Left lung (tissue), 10 donors: ENCODE results near the gene DZIP3. TPM values are rescaled to one million over a fixed set of nuclear protein-coding genes. Genes with fewer than 3 reads are reported as not detected.

Experiments used
- ATAC-seq: fragments of 200-7000 bp; cut with Tn5 transposase; one replicate; pipeline ENCODE4 v1.9.1; 2020; ENCODE audit warnings: moderate library complexity
- DNase-seq, 4 donors: peaks; one replicate each; pipeline ENCODE4 v3.0.0-alpha.2; 2013 to 2020
- H3K27ac ChIP-seq, 2 donors: fragments of 200-600 bp; sonication (generic) in 1 of 2; one replicate each; pipeline versions ENCODE4 v1.5.0 to v1.8.0; 2020 to 2021
- H3K27me3 ChIP-seq, 2 donors: fragments of 200-600 bp; sonication (generic) in 1 of 2; one replicate each; pipeline versions ENCODE4 v1.5.0 to v1.8.0; 2020 to 2021
- H3K36me3 ChIP-seq, 2 donors: fragments of 200-600 bp; sonication (generic) in 1 of 2; one replicate each; pipeline versions ENCODE4 v1.5.0 to v1.8.0; 2020 to 2021
- H3K4me1 ChIP-seq, 2 donors: fragments of 200-600 bp; one replicate each; pipeline ENCODE4 v1.8.0; 2021
- H3K4me3 ChIP-seq, 2 donors: fragments of 200-600 bp; sonication (generic) in 1 of 2; one replicate each; pipeline versions ENCODE4 v1.5.0 to v1.8.0; 2020 to 2021; ENCODE audit warnings: mild to moderate bottlenecking in 1 of 2
- H3K9me3 ChIP-seq, 2 donors: fragments of 200-600 bp; sonication (generic) in 1 of 2; one replicate each; pipeline versions ENCODE4 v1.5.0 to v1.8.0; 2020 to 2021
- intact Hi-C, 2 donors: fragments of 100-400 bp; cut with DNase I; formaldehyde crosslinking; loops; one replicate each; pipeline versions ENCODE4 v1.11.2 to v1.14.2; 2022
- polyA plus RNA-seq, 6 donors: library from polyadenylated mRNA; unstranded; fragments of 120-200 nt; gene quantifications; one replicate each; pipeline ENCODE4 v1.2.1, GENCODE V29; 2013; ENCODE audit not compliant: insufficient read length in 6 of 6
- total RNA-seq, 2 donors: library from RNA; stranded (reverse); fragmentation: NEBNext Ultra II Directional; extraction: Animal tissue kit (Norgen Biotek cat#: 25700); gene quantifications; one replicate each; pipeline ENCODE4 v1.2.1, GENCODE V29; 2021
- TF ChIP-seq, protein P1 (sequence below), 2 donors: fragments of 200-600 bp; sonication (generic) in 1 of 2; IDR thresholded peaks; one replicate each; pipeline versions ENCODE4 v1.5.0 to v1.8.0; 2021; ENCODE audit warnings: antibody characterized with exemption in 2 of 2
- donor health status: DM: no; HTN: yes; CAD: no.
- donor health status: DM: no; HTN: no; CAD: no.

The DZIP3 gene
- total and polyA plus RNA-seq, 8 donors = 11.5 to 32.8 (median 27.2) TPM

DNA sequence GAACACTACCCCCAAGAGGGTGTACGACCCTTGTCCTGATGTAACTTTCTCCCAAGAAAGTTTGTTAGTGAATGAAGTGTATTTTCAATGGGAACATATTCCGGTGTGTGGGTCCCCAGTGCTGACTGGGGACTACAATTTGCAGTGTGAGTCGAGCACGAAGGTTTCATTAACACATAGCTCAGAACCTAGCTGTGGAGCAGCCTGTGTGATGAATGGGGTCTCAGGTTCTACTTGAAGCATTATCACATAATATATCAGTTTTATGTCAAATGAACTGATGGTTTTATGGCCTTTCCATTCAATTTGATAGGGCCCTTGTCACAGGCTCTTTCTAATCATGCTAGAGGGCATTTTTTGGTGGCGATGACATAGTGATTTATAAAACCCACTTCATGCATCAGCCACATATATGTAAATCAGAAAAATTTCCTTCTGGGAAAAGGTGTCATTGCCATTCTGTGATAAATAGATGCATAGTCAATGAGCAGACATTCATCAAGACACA, 123.5 kb downstream of the DZIP3 start:
- TF ChIP-seq, protein P1, sequence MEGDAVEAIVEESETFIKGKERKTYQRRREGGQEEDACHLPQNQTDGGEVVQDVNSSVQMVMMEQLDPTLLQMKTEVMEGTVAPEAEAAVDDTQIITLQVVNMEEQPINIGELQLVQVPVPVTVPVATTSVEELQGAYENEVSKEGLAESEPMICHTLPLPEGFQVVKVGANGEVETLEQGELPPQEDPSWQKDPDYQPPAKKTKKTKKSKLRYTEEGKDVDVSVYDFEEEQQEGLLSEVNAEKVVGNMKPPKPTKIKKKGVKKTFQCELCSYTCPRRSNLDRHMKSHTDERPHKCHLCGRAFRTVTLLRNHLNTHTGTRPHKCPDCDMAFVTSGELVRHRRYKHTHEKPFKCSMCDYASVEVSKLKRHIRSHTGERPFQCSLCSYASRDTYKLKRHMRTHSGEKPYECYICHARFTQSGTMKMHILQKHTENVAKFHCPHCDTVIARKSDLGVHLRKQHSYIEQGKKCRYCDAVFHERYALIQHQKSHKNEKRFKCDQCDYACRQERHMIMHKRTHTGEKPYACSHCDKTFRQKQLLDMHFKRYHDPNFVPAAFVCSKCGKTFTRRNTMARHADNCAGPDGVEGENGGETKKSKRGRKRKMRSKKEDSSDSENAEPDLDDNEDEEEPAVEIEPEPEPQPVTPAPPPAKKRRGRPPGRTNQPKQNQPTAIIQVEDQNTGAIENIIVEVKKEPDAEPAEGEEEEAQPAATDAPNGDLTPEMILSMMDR (IDR thresholded peaks at IDR 0.05) = no peak
- ATAC-seq (no peak), DNase-seq (no peak)
- H3K4me1 ChIP-seq = no peaks in the 10 kb centered on the region
- no peak overlapping the region for H3K27ac ChIP-seq
- H3K27me3 ChIP-seq = no peaks in the 10 kb centered on the region
- intact Hi-C loops = no loop called here
- no peaks in the 10 kb centered on the region for H3K36me3 ChIP-seq
- no peaks in the 10 kb centered on the region for H3K9me3 ChIP-seq
- H3K4me3 ChIP-seq = no peak overlapping the region

DNA sequence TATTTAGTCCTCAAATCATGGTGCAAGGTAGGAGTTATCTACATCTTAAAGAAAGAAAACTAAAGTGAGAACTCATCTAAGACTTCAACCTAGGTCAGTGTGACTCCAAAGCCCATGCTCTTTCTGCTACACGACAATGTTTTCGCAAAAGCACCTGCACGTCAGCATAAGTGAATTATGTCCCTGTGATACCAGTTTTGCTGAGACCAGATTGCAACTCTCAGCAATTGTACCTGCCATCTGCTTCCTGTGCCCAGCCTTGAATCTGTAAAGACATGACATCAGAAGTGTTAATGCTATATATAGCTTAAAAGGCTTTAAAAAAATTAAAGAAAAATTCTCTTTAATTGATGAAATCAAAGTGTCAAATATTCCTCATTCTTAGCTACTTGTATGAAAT, 124.3 kb downstream of the DZIP3 start:
- DNase-seq (no peak), ATAC-seq (no peak)
- Histone ChIP-seq H3K36me3 (no peaks in the 10 kb centered on the region), H3K27me3 (no peaks in the 10 kb centered on the region), H3K27ac (no peak overlapping the region), H3K9me3 (no peaks in the 10 kb centered on the region), H3K4me3 (no peak overlapping the region), H3K4me1 (no peaks in the 10 kb centered on the region)
- intact Hi-C loops = no loop called here
- TF ChIP-seq, protein P1 (IDR thresholded peaks at IDR 0.05) = no peak

DNA sequence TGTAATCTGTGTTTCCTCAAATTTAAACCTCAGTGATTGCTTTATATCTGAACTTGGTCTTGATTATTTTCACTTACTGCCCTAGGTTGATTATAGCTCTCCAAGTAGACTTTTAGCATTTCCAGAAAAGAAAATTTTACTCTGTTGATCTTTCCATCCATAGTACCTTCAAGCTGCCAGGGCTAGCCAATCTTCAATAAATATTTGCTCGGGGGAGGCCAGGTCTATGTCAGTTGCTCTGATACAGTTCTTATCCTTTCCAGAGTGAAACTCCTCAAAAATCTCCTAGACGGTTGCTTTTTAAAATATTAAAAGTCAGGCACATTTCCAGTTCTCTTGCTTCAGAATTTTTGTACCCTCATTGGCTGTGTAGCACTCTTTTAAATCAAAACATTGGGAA, 128.9 kb downstream of the DZIP3 start:
- Histone ChIP-seq H3K4me3 (no peak overlapping the region), H3K4me1 (no peaks in the 10 kb centered on the region), H3K27ac (no peak overlapping the region), H3K27me3 (no peaks in the 10 kb centered on the region), H3K9me3 (no peaks in the 10 kb centered on the region), H3K36me3 (no peaks in the 10 kb centered on the region)
- DNase-seq (no peak), ATAC-seq (no peak)
- intact Hi-C loops = no loop called here
- TF ChIP-seq, protein P1 (IDR thresholded peaks at IDR 0.05) = no peak

DNA sequence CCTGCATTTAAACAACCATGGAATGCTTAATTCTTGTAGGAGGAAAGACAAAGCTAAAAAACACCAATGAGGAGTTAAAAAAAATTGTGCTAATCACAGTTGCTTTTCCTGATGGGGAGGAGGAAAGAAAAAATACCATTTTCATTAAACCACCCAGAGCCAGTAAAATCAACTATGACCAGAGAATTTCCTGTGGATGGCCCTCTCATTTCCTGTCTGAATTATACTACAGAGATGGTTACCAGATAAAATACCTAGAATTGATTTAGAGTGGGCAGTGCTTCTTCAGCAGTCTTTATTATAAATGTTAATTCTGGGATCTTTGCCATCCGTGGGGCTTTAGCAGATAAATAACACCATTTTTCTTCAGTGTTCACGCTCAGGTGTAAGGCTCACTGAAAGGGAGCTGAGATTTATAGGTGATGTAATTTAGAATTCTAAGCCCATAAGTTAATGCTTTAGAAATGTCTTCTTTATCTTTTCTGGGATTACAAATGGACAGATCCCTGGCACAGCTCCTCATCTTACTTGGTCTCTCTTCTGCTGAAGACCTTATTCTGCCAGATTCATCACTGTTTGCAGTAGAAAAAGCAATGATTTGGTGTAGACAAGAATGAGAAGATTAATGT, 129.8 kb downstream of the DZIP3 start:
- Histone ChIP-seq H3K36me3 (no peaks in the 10 kb centered on the region), H3K4me3 (no peak overlapping the region), H3K9me3 (no peaks in the 10 kb centered on the region), H3K27me3 (no peaks in the 10 kb centered on the region), H3K27ac (no peak overlapping the region), H3K4me1 (no peaks in the 10 kb centered on the region)
- TF ChIP-seq, protein P1 (IDR thresholded peaks at IDR 0.05) = no peak
- DNase-seq (no peak), ATAC-seq (no peak)
- intact Hi-C loops = no loop called here

DNA sequence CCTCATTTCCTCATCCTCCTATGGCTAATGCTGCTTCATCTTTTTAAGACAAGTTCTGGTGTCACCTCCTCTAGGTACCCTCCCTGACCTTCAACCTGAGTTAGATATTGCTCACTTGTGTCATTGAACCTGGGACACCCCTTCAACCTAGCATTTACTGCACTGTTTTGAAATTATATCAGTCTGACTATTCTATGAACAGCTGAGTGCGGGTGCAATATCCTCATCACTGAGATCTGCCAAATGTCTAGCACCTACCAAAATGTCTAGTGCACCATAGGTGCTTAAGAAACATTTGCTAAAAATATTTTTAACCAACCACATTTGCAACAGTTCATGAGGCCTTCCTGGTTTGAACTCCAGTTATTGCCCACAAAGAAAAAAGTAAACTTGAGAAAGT, 133.2 kb downstream of the DZIP3 start:
- Histone ChIP-seq H3K9me3 (no peaks in the 10 kb centered on the region), H3K27ac (no peak overlapping the region), H3K27me3 (no peaks in the 10 kb centered on the region), H3K36me3 (no peaks in the 10 kb centered on the region), H3K4me3 (no peak overlapping the region), H3K4me1 (no peaks in the 10 kb centered on the region)
- intact Hi-C loops = no loop called here
- no peak for ATAC-seq
- no peak for DNase-seq
- TF ChIP-seq, protein P1 (IDR thresholded peaks at IDR 0.05) = no peak
